Subcutaneous adipose tissue (tissue), 4 donors: Measurements from ENCODE around the gene GMDS. TPM values are rescaled to one million over a fixed set of nuclear protein-coding genes. Genes with fewer than 3 reads are reported as not detected.

ENCODE experiments used
- CTCF ChIP-seq: fragments of 450-650 bp; IDR thresholded peaks from one replicate; pipeline ENCODE4 v1.5.1; 2016; ENCODE audit warnings: low read depth, mild to moderate bottlenecking, control low read depth, antibody characterized with exemption, moderate library complexity
- total RNA-seq, 4 donors: library from RNA; depleted of rRNA; stranded (reverse); fragments of >200 nt; gene quantifications; one replicate each; pipeline ENCODE4 v1.1.0, GENCODE V29; 2016

GMDS gene
- total RNA-seq, 4 donors from 2014 or later: 10.1 to 17.3 (median 13.9) TPM

GRCh38 chr6:1645466-1646185, 599.8 kb downstream of the GMDS start:
- no peak for TF ChIP-seq CTCF

DNA sequence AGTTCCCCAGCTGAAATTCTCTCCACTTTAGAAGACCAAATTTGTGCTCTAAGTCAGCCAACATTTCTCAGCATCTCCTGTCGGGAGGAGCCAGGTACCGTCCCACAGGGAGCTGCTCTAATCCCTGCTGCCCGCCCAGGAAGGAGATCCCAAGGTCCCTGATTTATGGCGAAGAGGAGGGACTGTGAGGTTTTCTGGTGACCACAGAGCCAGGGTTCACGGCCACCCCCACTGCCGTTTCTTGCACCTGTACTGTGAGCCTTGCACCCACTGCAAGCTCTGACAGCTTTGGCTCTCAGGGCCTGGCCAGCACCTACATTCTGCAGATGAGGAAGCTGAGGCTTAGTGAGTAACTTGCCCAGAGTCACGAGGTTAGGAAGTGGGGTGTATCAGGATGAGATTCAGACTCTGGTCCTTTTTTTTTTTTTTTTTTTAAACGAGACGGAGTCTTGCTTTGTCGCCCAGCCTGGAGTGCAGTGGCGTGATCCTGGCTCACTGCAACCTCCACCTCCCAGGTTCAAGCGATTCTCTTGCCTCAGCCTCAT, 600.8 kb downstream of the GMDS start:
- no peak for TF ChIP-seq CTCF

DNA sequence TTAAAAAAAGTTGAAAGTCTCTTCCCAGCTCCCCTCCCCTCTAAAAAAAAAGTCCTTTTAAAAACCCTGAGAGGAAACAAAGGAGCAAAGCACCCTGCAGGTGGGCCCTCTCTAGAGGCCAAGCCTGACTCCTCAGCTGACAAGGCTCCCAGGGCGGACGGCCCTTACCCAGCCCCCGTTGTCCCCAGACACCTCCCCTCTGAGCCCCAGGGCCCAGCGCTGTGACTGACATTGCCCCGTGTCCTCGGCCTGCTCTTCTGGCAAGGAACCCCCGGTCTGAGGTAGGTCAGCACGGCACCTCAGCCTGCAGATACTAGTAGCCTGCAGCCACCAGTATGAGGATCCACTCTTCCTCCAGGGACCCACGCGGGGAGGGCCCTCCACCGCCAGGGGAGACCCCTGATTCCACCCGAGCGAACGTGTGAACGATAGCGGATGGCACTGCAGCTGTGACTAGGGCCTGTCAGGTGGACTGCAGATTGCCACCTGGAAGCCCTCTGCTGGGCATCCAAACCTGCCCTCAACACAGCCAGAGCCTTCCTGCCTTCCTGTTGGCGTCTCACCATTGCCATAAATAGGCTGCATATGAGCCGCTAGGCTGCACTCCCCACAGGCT, 601.5 kb downstream of the GMDS start:
- TF ChIP-seq CTCF: no peak

DNA sequence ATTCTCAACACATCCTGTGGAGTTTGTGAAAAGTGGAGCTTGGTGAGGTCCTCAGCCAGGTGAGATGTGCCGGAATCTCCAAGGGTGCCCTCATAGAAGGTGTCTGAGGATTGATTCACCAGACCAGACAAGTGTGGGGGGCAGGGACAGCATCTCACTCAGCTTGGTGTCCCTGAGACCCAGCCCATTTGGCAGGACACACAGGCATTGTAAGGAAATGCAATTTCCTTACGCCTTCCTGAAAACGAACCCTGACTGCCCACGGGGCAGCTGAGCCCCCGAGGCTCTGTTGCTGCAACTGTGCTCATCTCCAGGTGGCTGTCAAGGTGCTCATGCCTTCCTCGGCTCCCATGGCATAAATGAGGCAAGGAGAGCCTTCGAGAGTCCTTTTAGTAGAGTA, 602.3 kb downstream of the GMDS start:
- no peak for TF ChIP-seq CTCF

- TF ChIP-seq CTCF: no peak
Observed at GRCh38 chr6:1641343-1641885, 604.0 kb downstream of the GMDS start.

DNA sequence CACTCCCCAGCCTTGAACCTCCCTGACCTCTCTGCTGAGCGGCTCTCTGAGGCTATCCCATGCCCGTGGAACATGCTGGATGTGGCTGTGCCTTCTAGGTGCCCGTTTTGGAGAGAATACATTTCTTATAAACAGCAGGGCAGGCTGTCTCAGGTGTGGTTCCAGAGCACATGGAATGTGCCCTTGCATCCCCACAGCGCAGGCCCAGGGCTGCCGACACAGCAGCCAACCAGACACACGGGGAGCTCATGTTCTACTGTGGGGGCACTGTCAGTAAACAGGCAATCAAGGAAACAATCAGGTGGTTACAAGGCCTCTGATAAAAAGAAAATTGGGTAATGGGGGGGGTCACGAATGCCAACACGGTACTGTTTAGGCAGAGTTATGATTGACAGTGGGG, 604.9 kb downstream of the GMDS start:
- TF ChIP-seq CTCF: no peak

DNA sequence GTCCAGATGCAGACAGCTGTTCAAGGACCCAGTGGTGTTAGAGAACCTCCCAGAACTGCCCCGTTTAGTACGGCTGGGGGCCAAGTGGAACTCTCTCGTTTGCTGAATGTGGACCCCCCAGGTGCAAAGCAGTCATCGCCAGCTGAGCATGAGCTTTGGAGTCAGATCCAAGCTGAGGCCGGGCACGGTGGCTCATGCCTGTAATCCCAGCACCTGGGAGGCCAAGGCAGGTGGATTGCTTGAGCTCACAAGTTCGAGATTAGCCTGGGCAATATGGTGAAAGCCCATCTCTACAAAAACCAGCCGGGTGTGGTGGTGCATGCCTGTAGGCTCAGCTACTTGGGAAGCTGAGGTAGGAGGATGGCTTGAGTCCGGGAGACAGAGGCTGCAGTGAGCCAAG, 606.0 kb downstream of the GMDS start:
- no peak for TF ChIP-seq CTCF
